ENCODE results near the gene CCM2. TPM values are rescaled to one million over a fixed set of nuclear protein-coding genes. Genes with fewer than 3 reads are reported as not detected.
"Not testable (repeated sequence)": the region's sequence is repeated elsewhere in the genome, so short reads cannot be mapped to it uniquely, and the experiment has no call there.

Gene CCM2
- total RNA-seq, 4 donors from 2014 or later, result 35.8 to 62.0 (median 51.9) TPM

GRCh38 chr7:45017253-45017652, 17.3 kb downstream of the CCM2 start:
- Histone ChIP-seq H3K4me3 (no peak overlapping the region), H3K4me1 (peaks cover 0 to 9% (median 0%) of the 10 kb centered on the region in 3 donors), H3K27me3 (no peaks in the 10 kb centered on the region), H3K27ac (no peak overlapping the region), H3K9me3 (no peaks in the 10 kb centered on the region), H3K36me3 (peaks cover 0 to 5% of the 10 kb centered on the region in 2 donors)
- ATAC-seq, result no peak
- WGBS, 2 donors (ENCODE audit: low coverage in 1 of 2), result 74 to 77% methylated on average over 3 of the region's 3 CpGs
- TF ChIP-seq POLR2AphosphoS5 (IDR thresholded peaks at IDR 0.05) (no peak), POLR2A (IDR thresholded peaks at IDR 0.05) (no peak), EP300 (IDR thresholded peaks at IDR 0.05) (no peak), CTCF (IDR thresholded peaks at IDR 0.05) (no peak)

GRCh38 chr7:45020915-45021314, 20.9 kb downstream of the CCM2 start:
- no peaks in the 10 kb centered on the region for H3K9me3 ChIP-seq
- TF ChIP-seq POLR2A (IDR thresholded peaks at IDR 0.05) (no peak), EP300 (IDR thresholded peaks at IDR 0.05) (no peak), POLR2AphosphoS5 (IDR thresholded peaks at IDR 0.05) (no peak), CTCF (IDR thresholded peaks at IDR 0.05) (no peak)
- H3K4me3 ChIP-seq, result no peak overlapping the region
- no peak for ATAC-seq
- H3K27me3 ChIP-seq, result no peaks in the 10 kb centered on the region
- no peaks in the 10 kb centered on the region for H3K4me1 ChIP-seq
- 75 to 78% methylated on average over 2 to 5 of the region's 5 CpGs for WGBS, 2 donors (ENCODE audit: low coverage in 1 of 2)
- no peak overlapping the region for H3K27ac ChIP-seq
- H3K36me3 ChIP-seq, result no peaks in the 10 kb centered on the region

- Histone ChIP-seq H3K9me3 (no peaks in the 10 kb centered on the region), H3K27me3 (no peaks in the 10 kb centered on the region)
- WGBS, 2 donors (ENCODE audit: low coverage in 1 of 2), result 81 to 85% methylated on average over 3 of the region's 3 CpGs
Observed at GRCh38 chr7:45021604-45022296, 21.7 kb downstream of the CCM2 start.

GRCh38 chr7:45024126-45024744, 24.2 kb downstream of the CCM2 start:
- ATAC-seq, result no peak
- H3K9me3 ChIP-seq, result no peaks in the 10 kb centered on the region
- H3K27me3 ChIP-seq, result no peaks in the 10 kb centered on the region
- H3K4me1 ChIP-seq, result no peaks in the 10 kb centered on the region
- 90 to 100% methylated on average over 1 to 2 of the region's 2 CpGs for WGBS, 2 donors (ENCODE audit: low coverage in 1 of 2)
- no peak overlapping the region for H3K4me3 ChIP-seq
- TF ChIP-seq POLR2A (IDR thresholded peaks at IDR 0.05), result no peak
- TF ChIP-seq CTCF (IDR thresholded peaks at IDR 0.05), result no peak
- TF ChIP-seq EP300 (IDR thresholded peaks at IDR 0.05), result no peak
- TF ChIP-seq POLR2AphosphoS5 (IDR thresholded peaks at IDR 0.05), result no peak
- H3K27ac ChIP-seq, result no peak overlapping the region
- H3K36me3 ChIP-seq, result peaks cover 0 to 25% of the 10 kb centered on the region in 2 donors

More at GRCh38 chr7:45021604-45022296, 21.7 kb downstream of the CCM2 start:
- Histone ChIP-seq H3K4me1 (no peaks in the 10 kb centered on the region), H3K27ac (no peak overlapping the region), H3K4me3 (no peak overlapping the region), H3K36me3 (peaks cover 0 to 2% of the 10 kb centered on the region in 2 donors)
- no peak for ATAC-seq
- TF ChIP-seq POLR2AphosphoS5 (IDR thresholded peaks at IDR 0.05) (no peak), CTCF (IDR thresholded peaks at IDR 0.05) (no peak), POLR2A (IDR thresholded peaks at IDR 0.05) (no peak), EP300 (IDR thresholded peaks at IDR 0.05) (no peak)

GRCh38 chr7:45025473-45025872, 25.5 kb downstream of the CCM2 start:
- not testable (repeated sequence) for ATAC-seq

More at GRCh38 chr7:45025473-45025872, 25.5 kb downstream of the CCM2 start:
- H3K4me3 ChIP-seq, H3K9me3 ChIP-seq, H3K27ac ChIP-seq, H3K4me1 ChIP-seq, H3K27me3 ChIP-seq: not testable (repeated sequence)
- H3K36me3 ChIP-seq, result peaks cover 0 to 25% of the 10 kb centered on the region in 2 donors
- 90% methylated on average over 12 of the region's 12 CpGs; no CpG with 5 or more reads in 1 of the 2 donors for WGBS, 2 donors (ENCODE audit: low coverage in 1 of 2)
